PC-3 (cell line): Measurements from ENCODE around the gene GDF11. TPM values are rescaled to one million over a fixed set of nuclear protein-coding genes. Genes with fewer than 3 reads are reported as not detected.
A peak's percentile ranks its signal among the peaks of the same experiment; 100 is the strongest.

Experiments
- ATAC-seq: fragments of 200-7000 bp; cut with Tn5 transposase; 2 replicates; pipeline ENCODE4 v1.9.1; 2020; ENCODE audit warnings: mild to moderate bottlenecking, moderate library complexity
- BruUV-seq: library from RNA; stranded (reverse); fragments of 400-500 nt; replicated peaks from 2 replicates; lab custom pipeline; 2021; lab: Mats Ljungman, UMichigan
- CTCF ChIA-PET: fragments of 300-600 bp; sonication (Branson Sonifier 250); formaldehyde crosslinking; loops from one replicate; lab custom pipeline; 2022; ENCODE audit warnings: antibody characterized with exemption; lab: Charles Lee
- POLR2A ChIA-PET: fragments of 300-600 bp; sonication (Branson Sonifier 250); formaldehyde crosslinking; loops from one replicate; lab custom pipeline; 2022; ENCODE audit warnings: antibody characterized with exemption; ENCODE audit not compliant: unreplicated experiment; lab: Charles Lee
- DNase-seq: peaks from one replicate; pipeline ENCODE4 v3.0.0-alpha.2; 2015
- H2AFZ ChIP-seq: fragments of 300-600 bp; sonication (generic); 2 replicates; pipeline ENCODE4 v1.6.0; 2016; ENCODE audit warnings: antibody characterized with exemption, low read length
- H3F3A ChIP-seq: fragments of 300-600 bp; sonication (generic); one replicate; pipeline ENCODE4 v1.6.0; 2017; ENCODE audit warnings: antibody characterized with exemption, low read length, control low read depth, mild to moderate bottlenecking; ENCODE audit not compliant: unreplicated experiment
- H3K27ac ChIP-seq: fragments of 300-600 bp; sonication (generic); 2 replicates; pipeline ENCODE4 v1.5.1; 2016; ENCODE audit warnings: mild to moderate bottlenecking, low read length
- H3K27me3 ChIP-seq: fragments of 300-600 bp; sonication (generic); 2 replicates; pipeline ENCODE4 v1.6.1; 2016; ENCODE audit warnings: low read length, mixed read lengths
- H3K36me3 ChIP-seq: fragments of 300-600 bp; sonication (generic); 2 replicates; pipeline ENCODE4 v1.6.1; 2016; ENCODE audit warnings: low read depth, mixed run types, low read length, mixed read lengths
- H3K4me1 ChIP-seq: fragments of 300-600 bp; sonication (generic); 2 replicates; pipeline ENCODE4 v1.5.1; 2016; ENCODE audit warnings: low read length; ENCODE audit not compliant: insufficient read depth
- H3K4me2 ChIP-seq: fragments of 300-600 bp; sonication (generic); 2 replicates; pipeline ENCODE4 v1.6.0; 2016; ENCODE audit warnings: low read length
- H3K4me3 ChIP-seq: fragments of 300-600 bp; sonication (generic); 2 replicates; pipeline ENCODE4 v1.5.1; 2016; ENCODE audit warnings: mild to moderate bottlenecking, low read length, mixed read lengths
- H3K79me2 ChIP-seq: fragments of 300-600 bp; sonication (generic); 2 replicates; pipeline ENCODE4 v1.6.1; 2017; ENCODE audit warnings: low read length, mixed read lengths
- H3K9ac ChIP-seq: fragments of 300-600 bp; sonication (generic); 2 replicates; pipeline ENCODE4 v1.6.0; 2016; ENCODE audit warnings: mild to moderate bottlenecking, low read length
- H3K9me2 ChIP-seq: fragments of 300-600 bp; sonication (generic); replicated peaks from 2 replicates; pipeline ENCODE4 v1.6.1; 2016; ENCODE audit warnings: mixed run types, low read length, mixed read lengths
- H3K9me3 ChIP-seq: fragments of 300-600 bp; sonication (generic); 2 replicates; pipeline ENCODE4 v1.6.1; 2016; ENCODE audit warnings: low read length, mixed read lengths
- H4K20me1 ChIP-seq: fragments of 300-600 bp; sonication (generic); 2 replicates; pipeline ENCODE4 v1.6.1; 2016; ENCODE audit warnings: low read length, mixed read lengths
- EZH2 ChIP-seq: fragments of 300-600 bp; sonication (generic); IDR thresholded peaks from one replicate; pipeline ENCODE4 v1.6.1; 2017; ENCODE audit warnings: antibody characterized with exemption, mild to moderate bottlenecking, low read length; ENCODE audit not compliant: unreplicated experiment
- EZH2phosphoT487 ChIP-seq: fragments of 300-600 bp; sonication (generic); IDR thresholded peaks from 2 replicates; pipeline ENCODE4 v1.6.1; 2018; ENCODE audit warnings: mild to moderate bottlenecking, antibody characterized with exemption, low read length, borderline replicate concordance
- intact Hi-C: fragments of 100-400 bp; cut with micrococcal nuclease; formaldehyde crosslinking; loops from 2 replicates; pipeline ENCODE4 v1.9.0; 2023
- total RNA-seq: library from RNA; depleted of rRNA; stranded (reverse); fragments of >200 nt; gene quantifications from 2 replicates; pipeline ENCODE4 v1.2.3, GENCODE V29; 2014
- TF ChIP-seq, protein P1 (sequence below): fragments of 300-600 bp; sonication (generic); conservative IDR thresholded peaks from 2 replicates; pipeline ENCODE4 v1.5.1; 2017; ENCODE audit warnings: antibody characterized with exemption, low read depth, mild to moderate bottlenecking, low read length

GDF11 gene
- total RNA-seq, 1 experiment from 2014 or later: 7.1 TPM

DNA sequence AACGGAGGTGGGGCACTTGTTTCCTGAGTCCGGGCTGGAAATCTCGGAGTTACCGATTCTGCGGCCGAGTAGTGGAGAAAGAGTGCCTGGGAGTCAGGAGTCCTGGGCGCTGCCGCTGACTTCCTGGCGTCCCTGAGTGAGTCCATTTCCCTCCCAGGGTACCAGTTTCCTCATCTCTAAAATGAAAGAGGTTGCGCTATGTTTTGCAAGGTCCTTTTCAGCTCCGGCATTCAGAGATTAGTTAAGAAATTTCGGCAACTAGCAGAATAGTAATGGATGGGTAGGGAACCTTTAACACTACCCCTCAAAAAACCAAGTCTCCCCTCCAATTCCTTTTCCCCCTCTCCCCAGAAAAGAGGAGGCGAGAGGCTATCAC, 26.4 kb upstream of the GDF11 start:
- Histone ChIP-seq H3K36me3 (no peaks in the 10 kb centered on the region), H3K4me1 (peaks cover 66% of the 10 kb centered on the region), H3K79me2 (no peaks in the 10 kb centered on the region), H2AFZ (peak overlapping the region; percentile 96), H3K4me3 (peak overlapping the region; percentile 72), H4K20me1 (no peaks in the 10 kb centered on the region), H3K4me2 (peak overlapping the region; percentile 89), H3F3A (no peaks in the 10 kb centered on the region), H3K9me3 (no peaks in the 10 kb centered on the region), H3K9ac (peak overlapping the region; percentile 78), H3K27ac (peak overlapping the region; percentile 86), H3K9me2 (no peaks in the 10 kb centered on the region), H3K27me3 (no peaks in the 10 kb centered on the region)
- peak; percentile 4 for ATAC-seq
- intact Hi-C loops: no loop called here
- no peak for DNase-seq
- TF ChIP-seq, protein P1, sequence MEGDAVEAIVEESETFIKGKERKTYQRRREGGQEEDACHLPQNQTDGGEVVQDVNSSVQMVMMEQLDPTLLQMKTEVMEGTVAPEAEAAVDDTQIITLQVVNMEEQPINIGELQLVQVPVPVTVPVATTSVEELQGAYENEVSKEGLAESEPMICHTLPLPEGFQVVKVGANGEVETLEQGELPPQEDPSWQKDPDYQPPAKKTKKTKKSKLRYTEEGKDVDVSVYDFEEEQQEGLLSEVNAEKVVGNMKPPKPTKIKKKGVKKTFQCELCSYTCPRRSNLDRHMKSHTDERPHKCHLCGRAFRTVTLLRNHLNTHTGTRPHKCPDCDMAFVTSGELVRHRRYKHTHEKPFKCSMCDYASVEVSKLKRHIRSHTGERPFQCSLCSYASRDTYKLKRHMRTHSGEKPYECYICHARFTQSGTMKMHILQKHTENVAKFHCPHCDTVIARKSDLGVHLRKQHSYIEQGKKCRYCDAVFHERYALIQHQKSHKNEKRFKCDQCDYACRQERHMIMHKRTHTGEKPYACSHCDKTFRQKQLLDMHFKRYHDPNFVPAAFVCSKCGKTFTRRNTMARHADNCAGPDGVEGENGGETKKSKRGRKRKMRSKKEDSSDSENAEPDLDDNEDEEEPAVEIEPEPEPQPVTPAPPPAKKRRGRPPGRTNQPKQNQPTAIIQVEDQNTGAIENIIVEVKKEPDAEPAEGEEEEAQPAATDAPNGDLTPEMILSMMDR: no peak
- no peak for TF ChIP-seq EZH2
- TF ChIP-seq EZH2phosphoT487: no peak
- ChIA-PET POLR2A (interaction anchor here (1.2 kb wide), 1 partner anchor 12 kb away, joined by 7 read pairs; the partner anchor contains the start of gene CD63), CTCF (interaction anchor here (1.0 kb wide), 1 partner anchor 35 kb away, joined by 4 read pairs; a partner anchor contains a TSS)
- no TSS peak for BruUV-seq

GRCh38 chr12:55717011-55718007, 25.6 kb upstream of the GDF11 start:
- Histone ChIP-seq H4K20me1 (no peaks in the 10 kb centered on the region), H3F3A (no peaks in the 10 kb centered on the region), H3K9ac (peak overlapping the region; percentile 78), H3K4me2 (peak overlapping the region; percentile 89), H3K27me3 (no peaks in the 10 kb centered on the region), H3K9me3 (no peaks in the 10 kb centered on the region), H3K4me3 (peak overlapping the region; percentile 72), H3K36me3 (no peaks in the 10 kb centered on the region), H3K4me1 (peaks cover 73% of the 10 kb centered on the region), H3K79me2 (no peaks in the 10 kb centered on the region), H2AFZ (peak overlapping the region; percentile 96), H3K9me2 (no peaks in the 10 kb centered on the region), H3K27ac (peak overlapping the region; percentile 86)
- BruUV-seq: no TSS peak
- ATAC-seq (no peak), DNase-seq (peak; percentile 82)
- intact Hi-C loops: no loop called here
- CTCF ChIA-PET: interaction anchor here (0.6 to 1.0 kb wide), 2 partner anchors 36 to 41 kb away, joined by 4 read pairs; a partner anchor contains a TSS
- no peak for TF ChIP-seq EZH2phosphoT487
- no peak for TF ChIP-seq EZH2
- TF ChIP-seq, protein P1: no peak
- POLR2A ChIA-PET: interaction anchor here (1.2 kb wide), 1 partner anchor 12 kb away, joined by 7 read pairs; the partner anchor contains the start of gene CD63
